T follicular helper cell (primary cell): ENCODE data around the gene BAIAP2.

ENCODE experiments used
- DNase-seq: peaks from one replicate; pipeline ENCODE4 v3.0.0-alpha.2; 2020; ENCODE audit warnings: low read depth

BAIAP2 gene

DNA sequence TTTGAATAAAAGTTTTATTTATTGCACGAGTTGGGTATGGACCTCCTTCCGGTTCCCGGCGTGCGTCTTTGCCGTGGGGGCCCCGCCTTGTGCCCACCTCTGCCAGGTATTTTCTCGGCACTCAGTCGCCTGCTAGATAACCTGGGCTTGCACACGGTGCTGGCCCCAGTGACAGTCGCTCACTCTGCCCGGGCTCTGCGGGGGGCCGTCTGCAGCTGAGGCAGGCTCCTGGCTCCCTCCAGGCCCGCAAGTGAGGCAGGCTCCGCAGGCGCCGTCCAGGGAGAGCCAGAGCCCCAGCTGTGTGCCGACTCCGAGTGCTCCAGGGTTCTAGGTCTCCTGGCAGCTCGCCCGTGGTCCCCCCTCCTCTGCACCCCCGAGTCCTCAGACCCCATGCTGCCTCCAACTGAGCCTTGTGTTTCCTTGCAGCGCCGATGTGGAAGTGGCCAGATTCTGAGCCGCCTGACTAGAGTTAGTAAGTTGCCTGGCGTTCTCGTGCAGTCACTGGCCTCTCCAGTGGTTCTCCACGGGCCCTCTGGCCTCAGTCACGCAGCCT lies 75.6 kb downstream of the BAIAP2 start:
- DNase-seq = no peak

DNA sequence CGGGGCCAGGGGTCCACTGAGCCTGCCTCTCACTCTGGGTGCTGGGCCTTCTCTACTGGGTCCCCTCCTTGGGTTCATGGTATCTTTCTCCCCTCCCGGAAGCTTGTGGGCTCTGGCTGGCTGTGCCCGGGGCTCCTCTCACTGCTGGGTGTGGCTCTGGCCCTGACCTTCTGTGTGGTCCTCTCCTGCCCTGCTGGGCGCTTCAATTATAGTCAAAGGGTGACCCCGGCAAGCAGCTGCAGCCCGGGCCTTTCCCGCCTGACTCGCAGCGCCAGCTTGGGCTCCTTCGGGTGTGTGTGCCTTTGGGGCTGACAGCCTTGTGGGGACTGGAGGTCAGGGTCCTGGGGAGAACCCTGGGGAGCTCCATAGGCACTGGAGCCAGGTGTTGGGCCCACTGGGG lies 76.1 kb downstream of the BAIAP2 start:
- DNase-seq = no peak

DNA sequence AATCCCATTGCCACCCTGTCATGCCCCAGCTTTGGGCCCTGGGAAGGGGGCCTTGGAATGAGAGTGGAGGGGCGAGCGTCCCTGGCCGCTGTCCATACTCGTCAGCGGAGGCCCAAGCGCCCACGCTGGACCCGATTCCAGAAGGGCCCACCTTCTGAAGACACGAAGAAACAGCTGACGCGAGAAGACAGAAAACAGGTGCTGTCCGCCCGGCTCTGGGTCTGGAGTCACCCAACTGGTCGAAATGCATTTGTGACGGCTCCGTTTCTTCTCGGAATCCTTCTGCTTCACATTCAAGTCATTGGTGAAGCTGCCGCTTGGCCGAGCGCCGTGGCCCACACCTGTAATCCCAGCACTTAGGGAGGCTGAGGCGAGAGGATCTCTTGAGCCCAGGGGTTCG lies 77.5 kb downstream of the BAIAP2 start:
- DNase-seq = no peak

DNA sequence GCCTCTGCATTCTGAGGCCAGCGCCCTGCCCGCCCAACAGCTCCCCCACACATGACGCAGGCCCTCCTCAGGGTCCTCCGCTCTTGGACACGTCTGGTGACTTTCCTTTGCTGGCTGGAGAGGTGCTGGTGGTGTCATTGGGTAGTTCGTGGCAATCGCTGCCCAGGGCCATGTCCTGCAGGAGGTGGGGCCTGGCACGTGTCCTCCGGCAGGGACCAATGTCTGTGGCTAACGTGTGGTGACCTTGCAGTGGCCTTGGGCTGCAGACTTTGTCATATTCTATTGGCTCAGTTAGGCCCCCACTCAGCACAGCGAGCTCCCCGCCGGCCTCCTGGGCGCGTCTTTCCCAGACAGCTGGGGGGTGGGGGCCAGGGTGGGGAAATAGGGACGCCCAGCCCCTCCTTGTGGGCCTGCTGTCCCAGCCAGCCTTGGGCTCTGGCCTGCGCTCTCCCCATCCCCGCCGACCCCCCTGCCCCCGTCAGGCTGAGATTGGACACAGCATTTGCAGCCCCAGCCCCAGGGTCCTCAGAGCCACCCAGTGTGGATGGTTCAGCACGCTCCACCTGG lies 78.3 kb downstream of the BAIAP2 start:
- DNase-seq = no peak

DNA sequence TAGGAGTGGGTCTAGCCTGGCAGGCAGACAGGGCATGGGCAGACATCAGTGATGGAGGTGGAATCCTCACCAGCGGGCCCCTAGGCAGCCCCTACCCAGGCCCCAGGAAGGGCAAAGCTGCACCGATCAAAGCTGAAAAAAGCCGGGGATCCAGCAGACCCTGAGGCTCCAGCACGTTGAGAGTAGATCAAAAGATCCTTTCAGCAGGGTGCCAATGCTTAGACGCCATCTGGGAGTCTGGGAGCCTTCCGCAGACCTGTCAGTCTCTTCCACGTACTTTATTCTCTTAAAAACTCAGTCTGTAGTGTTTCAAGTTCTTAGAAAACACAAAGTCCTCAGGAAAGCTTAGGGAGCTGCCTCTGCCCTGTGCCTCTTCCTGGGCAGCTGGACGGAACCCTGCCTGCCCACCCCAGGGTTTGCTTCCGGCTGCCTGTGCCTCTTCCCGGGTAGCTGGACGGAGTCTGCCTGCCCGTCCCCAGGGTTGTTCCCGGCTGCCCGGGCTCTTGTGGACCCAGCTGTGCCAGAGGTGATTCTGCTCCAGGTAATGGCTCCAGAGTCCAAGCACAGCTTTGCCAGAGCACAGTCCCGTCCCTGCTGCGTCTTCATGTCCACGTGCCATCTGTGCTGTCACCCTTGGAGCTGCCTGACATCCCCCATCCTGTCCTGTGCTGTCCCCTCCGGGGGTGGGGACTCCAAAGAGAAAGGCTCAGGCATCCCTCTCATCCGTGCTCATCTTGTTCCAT lies 79.6 kb downstream of the BAIAP2 start:
- no peak for DNase-seq

DNA sequence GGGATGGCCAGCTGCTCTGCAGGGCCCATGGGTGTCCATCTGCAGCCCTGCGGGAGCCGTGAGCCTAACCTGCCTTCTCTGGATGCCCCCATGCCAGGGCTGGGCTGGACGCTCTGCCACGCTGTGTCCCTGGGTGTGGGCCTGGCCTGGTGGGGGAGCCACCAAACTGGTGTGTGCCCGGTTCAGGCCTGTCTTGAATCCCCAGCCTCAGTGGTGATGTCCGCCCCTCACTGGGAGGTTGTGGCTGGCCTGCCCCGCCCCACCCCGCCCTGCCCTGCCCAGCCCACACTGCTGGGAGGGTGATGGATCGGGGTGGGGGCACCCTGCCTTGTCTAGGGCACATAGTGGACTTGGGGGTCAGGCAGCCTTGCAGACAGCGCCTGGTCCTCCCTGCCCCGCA lies 80.3 kb downstream of the BAIAP2 start:
- no peak for DNase-seq

DNA sequence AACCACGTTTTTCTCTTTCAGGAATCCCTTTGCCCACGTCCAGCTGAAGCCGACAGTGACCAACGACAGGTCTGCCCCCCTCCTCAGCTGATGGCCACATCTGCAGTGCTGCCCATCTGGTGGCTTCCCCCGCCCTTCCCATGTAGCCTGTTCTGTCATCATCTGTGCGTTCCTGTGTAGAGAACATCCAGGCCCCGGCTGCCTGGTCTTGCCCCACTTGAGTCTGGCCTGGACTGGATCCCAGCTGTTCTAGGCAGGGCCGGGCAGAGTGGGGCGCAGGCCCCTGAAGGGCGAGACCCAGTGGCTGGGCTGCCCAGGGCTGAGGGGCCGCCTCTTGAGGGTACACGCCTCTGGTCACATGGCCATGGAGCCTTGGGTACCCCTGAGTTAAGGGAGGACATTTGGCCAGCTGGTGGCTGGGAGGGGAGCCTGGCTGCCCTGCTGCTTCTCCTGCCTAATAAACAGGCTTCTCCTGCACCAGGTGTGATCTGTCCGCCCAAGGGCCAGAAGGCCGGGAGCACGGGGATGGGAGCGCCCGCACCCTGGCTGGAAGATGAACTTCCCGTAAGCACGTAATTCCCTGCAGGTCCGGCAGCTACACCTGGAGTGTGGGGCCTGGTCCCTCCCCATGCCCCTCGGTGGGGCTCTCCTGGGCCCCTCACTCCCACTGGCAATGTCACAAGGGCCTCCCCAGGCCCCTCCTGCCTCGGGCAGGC lies 81.0 kb downstream of the BAIAP2 start:
- DNase-seq = no peak

DNA sequence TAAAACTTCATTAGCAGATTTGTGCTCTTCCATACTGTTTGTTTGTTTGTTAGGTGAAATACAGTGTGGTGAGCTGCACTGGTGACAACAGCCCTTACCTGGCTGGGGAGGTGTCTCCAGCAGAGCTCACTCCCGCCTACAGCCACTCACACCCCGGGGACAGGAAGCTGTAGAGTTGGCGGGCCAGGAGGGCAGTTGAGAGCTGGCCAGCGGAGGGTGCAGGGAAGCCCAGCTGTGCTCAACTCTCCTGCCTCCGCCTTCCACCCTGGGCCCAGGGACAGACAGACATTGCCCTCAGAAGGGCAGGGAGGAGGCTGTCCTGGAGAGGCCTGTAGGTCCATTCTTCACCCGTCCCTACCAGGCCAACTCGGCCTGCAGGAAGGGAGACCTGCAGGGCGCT lies 81.8 kb downstream of the BAIAP2 start:
- DNase-seq = no peak

DNA sequence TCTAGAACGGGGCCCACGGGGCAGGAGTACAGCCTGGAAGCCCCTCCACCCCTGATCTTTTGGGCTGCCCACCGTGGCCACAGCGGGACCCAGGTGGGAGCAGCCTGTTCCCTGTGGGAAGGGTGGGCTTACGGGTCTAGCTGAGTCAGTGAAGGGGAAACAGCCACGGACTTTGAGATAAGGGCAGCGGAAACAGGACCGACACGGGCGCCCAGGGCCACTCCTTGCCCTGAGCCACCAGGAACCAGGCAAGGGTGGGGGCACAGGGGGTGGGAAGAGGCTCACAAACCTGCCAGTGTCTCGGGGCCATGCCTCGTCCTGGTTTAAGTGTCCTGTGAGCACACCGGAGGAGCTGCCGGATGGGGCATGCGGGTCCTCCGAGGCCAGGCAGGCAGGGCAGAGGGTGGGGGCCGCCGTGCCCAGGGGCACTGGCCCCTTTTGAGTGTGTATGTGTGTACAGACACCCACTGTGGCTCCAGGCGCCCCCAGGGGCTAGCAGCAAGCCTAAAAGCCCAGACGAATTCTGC lies 82.8 kb downstream of the BAIAP2 start:
- DNase-seq = no peak

DNA sequence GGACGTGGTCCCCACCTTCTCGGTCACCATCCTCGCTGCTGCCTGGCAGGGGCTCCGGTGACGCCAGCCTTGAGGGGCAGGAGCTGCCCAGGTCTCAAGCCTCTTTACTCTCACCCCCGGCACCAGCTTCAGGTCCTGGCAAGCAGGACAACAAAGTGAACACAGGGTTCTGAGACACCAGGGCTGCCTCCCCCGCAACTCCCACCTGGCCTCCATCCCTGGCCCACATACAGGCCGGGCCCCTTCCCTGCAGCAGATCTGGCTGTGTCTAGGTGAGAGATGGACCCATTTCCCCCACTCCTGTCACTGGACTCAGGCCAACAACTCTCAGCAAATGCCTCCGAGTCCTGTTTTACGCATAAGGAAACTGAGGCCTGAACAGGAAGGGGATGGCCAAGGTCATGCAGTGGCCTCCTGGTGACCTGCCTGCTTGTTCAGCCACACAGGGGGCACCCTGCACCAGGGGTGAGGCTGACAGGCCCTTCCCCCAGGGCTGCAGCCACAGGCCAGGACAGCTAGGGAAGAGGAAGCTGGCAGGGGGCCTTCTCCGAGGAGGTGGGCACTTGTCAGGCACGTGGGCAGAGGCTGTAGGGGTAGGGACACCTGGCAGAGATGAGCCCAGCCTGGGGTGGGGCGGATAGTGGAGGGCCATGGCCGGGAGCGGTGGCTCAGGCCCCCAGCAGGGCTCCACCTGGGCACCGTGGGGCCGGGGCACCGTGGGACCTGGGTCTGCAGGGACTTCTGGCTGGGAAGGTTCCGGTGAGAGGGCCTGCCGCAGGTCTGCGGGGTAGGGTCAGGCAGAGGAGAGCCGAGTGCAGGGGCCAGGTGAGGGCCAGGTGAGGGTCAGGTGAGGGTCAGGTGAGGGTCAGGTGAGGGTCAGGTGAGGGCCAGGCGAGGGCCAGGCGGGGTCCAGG lies 83.6 kb downstream of the BAIAP2 start:
- no peak for DNase-seq

DNA sequence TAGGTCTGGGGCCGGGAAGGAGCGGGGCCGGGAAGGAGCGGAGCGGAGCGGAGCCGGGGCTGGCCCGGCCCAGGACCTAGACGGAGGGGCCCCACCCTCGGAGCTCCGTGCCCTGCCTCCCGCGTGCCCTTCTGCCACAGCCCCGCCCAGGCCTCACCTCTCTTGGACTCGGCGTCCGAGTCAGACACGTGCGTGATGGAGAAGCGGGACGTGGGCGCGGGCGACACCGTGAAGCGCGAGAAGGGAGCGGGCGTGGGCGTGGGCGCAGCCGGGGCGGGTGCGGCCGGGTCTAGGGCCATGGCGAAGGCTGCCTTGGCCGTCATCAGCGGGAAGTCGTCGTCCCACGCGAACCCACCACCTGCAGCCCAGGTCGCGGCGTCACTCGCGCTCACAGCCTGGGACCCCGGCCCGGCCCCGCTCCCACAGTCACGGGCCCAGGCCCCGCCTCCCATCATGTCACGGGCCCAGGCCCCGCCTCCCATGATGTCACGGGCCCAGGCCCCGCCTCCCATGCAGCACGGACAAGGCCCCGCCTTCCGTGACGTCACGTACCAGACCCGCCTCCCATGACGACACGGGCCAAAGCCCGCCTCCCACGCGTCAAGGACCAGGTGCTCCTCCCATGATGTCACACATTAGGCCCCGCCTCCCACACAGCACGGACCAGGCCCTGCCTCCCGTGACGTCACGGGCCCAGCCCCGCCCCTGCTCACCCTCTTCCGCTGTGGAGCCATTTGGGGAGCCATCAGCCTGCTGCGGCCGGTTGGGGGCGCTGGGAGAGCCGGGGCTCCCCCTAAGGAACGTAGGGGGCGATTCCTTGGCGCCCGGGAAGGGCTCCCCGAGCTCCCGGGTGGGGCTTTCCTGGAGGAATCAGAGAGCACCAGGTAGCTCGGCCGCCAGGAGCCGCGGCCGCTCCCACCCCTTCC lies 84.5 kb downstream of the BAIAP2 start:
- peak; percentile 85 for DNase-seq

DNA sequence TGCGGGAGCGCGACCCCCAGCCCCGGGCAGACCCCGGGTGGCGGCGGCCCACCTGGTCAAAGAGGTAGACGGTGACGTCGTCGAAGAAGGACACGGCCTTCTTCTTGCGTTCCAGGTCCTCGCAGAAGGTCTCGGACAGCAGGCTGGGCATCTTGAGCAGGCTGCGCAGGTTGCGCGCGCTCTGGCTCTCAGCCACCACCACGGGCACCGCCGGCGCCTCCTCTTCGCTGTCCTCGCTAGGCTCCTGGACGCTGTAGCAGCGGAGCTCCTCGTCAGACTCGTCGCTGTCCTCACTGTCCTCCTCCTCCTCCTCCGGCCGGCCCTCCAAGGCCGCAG lies 85.2 kb downstream of the BAIAP2 start:
- DNase-seq = no peak

DNA sequence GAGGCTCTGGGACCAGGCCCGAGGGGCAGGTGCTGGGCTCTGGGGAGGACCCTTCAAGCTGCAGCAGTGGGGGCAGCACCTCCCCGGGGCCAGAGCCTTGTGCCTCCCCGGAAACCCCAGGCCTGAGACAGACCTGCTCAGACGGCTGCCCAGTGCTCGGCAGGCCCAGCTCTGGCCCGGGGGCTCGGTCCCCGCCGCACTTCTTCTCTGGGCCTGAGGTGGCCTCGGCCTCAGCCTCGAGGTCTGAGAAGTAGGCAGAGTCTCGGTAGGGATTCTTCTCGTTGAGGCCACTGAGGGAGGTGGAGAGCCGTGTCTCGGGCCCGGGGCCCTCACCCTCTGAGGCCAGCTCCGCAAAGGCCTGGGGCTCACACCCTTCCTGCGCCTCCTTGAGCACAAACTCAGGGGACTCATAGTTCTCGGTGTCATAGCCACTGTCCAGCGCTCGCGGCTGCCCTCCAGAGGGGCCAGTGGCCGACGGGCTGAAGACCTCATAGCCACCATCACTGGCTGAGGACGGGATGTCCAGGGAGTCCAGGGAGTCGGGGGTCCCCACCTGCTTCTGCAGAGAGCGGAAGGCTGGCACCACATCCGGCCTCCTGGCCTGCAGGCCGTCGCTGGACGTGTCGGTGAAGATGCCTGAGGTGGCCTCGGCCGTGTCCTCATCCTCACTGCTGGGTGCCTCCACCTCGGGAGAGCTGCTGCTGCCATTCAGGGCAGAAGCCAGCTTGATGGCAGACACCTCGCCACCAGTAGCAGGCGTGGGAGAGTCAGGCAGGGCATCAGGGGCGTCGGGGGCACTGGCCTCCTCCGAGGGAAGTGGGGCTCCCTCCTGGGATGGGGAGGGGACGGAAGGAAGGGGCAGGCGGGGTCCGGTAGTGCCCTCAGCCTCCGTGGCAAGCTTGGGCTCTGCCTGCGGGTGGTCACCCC lies 86.0 kb downstream of the BAIAP2 start:
- no peak for DNase-seq

DNA sequence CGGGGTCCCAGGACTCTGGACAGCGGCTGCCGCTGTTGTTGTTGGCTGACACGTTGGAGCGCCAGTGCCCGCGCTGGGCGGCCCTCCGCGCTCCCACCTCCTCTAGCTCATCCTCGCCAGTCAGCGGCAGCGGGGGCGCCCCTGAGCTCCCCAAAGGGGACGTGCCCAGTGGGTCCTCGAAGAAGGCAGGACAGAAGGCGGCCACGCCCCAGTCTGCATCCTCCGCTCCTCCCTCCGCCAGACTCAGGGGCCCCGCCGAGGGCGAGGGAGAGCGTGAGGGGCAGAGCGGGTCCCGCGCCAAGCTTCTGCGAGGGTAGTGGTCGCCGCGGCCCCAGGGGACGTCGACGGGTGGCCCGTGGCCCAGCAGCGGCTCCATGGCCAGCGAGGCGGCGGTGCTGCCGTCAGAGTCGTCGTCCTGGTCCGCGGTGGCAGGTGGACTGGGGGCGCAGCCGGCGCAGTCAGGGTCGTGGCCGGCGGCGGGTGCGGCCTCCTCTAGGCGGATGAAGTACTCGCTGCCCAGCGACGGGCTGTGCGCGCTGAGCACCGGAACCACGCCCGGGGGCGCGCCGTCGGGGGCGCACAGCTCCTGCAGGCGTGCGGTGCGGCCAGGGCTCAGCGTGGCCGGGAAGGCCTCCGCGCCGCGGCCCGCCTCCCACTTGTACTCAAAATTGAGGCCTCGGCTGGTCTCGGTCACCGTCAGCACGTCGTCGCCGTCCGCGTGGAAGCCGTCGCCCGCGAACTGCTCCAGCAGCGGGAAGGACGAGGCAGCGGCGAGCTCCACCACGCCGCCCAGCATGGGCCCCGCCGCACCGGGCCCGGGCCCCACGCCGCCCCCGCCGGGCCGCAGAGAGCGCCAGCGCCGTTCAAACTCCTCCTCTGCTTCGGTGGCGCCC lies 87.1 kb downstream of the BAIAP2 start:
- DNase-seq = no peak

DNA sequence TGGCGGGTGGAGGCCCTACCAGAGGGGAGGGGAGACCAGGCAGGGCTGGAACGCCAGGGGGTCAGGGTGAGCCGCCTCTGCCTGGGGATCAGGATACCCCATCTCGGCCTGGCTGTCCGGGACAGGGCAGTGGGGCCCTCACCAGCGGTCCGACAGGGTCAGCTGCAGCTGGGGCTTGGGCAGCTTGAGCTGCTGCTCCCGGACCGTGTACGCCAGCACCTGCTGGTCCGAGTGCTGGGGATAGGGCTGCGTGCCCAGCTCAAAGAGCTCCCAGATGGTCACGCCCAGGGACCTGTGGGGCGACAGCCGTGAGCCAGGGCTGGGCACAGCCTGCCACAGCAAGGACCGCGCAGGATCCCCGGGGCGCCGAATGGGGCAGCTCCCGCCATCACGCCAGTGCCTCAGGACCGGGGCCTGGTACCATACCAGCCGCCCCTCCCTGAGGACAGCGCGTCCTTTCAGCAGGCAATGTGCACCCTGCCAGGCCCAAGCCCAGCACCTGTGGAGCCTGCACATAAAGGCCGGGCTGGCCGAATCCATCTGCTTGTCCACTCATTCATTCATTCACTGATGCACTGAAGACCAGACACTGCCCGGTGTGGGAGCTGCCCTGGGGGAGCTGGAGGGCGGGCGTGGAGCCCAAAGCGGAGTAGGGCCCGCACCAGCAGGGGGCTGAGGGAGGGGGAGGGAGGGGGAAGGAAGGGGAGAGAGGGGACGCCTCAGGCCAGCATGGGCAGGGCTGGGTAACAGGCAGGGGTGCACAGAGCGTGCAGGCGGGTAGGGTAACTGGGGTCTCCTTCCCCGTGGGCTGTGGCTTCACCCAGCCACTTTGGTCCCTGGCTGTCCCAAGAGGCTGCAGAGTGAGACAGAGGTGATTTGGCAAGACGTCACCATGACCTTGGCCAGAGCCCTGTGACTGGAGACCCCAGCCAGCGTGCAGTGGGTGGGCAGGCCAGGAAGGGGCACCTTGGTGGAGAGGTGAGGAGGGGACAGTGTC lies 88.4 kb downstream of the BAIAP2 start:
- no peak for DNase-seq

DNA sequence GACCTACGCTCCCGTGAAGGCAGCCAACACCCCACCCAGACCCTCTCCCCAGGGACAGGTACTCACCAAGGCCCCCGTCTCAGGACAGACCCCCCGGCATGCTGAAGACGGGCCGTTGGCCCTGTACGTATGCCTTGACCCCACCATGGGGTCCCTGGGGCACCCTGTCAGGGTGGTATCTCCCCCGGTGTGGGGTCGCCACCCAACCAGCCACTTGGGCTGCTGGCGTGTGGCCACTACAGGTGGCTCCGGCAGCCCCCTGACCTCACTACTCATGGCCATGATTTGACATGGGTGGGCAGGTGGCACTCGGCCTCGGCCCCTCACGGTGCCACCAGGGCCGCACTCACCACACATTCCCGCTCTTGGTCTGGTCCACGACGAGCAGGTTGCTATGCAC lies 89.4 kb downstream of the BAIAP2 start:
- DNase-seq = no peak

DNA sequence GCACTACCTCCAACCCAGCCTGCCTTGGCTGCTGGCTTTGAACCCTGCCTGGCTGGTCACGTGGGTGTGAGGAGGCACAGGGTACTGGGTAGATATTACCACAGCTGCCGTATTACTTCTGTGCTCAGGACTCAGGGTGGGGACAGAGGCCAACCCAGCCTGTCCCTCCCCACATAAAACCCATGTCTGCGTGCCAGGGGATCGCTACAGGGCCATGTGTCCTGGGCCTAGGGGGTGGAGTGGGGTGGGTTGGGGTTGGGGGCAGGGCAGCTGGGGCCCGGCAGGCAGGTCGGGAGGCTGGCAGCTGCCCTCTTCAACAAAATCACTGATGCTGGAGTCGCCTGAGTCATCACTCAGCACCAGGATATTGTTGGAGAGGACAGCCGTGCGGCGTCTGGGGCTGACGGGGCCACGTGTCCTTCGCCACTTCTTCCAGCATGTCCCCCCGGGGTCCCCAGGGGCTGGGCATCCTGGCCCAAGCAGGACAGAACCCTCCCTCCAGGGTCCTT lies 90.7 kb downstream of the BAIAP2 start:
- DNase-seq = no peak
